T-helper 17 cell (primary cell): ENCODE results near the gene NBPF1. TPM values are rescaled to one million over a fixed set of nuclear protein-coding genes. Genes with fewer than 3 reads are reported as not detected.
"Not testable (repeated sequence)": the region's sequence is repeated elsewhere in the genome, so short reads cannot be mapped to it uniquely, and the experiment has no call there.

Experiments
- ATAC-seq: fragments of 150-1000 bp; cut with Tn5 transposase; 2 replicates; pipeline ENCODE4 v1.10.0; 2021; ENCODE audit warnings: mild to moderate bottlenecking, moderate library complexity
- DNase-seq, 3 donors: peaks; one replicate each; pipeline versions ENCODE4 v3.0.0 to v3.0.0-alpha.2; 2020 to 2021
- H3K9me3 ChIP-seq: one replicate; pipeline ENCODE4 v1.7.0; 2013; ENCODE audit warnings: low read length, mild to moderate bottlenecking; ENCODE audit not compliant: control insufficient read depth, poor library complexity, severe bottlenecking
- H3K27ac Mint-ChIP-seq: one replicate; pipeline ENCODE4 v1.8.0; 2022; ENCODE audit warnings: mild to moderate bottlenecking, moderate library complexity, mixed read lengths
- H3K27me3 Mint-ChIP-seq: one replicate; pipeline ENCODE4 v1.8.0; 2022; ENCODE audit warnings: mixed read lengths
- H3K36me3 Mint-ChIP-seq: one replicate; pipeline ENCODE4 v1.8.0; 2022; ENCODE audit warnings: low read depth, mixed read lengths
- H3K4me1 Mint-ChIP-seq: one replicate; pipeline ENCODE4 v1.8.0; 2022; ENCODE audit warnings: mild to moderate bottlenecking, mixed read lengths
- H3K4me3 Mint-ChIP-seq: one replicate; pipeline ENCODE4 v1.8.0; 2022; ENCODE audit warnings: mild to moderate bottlenecking, moderate library complexity, mixed read lengths
- total RNA-seq, 4 donors: library from RNA in 2 of 4; stranded (reverse) in 2 of 4; gene quantifications; one replicate each; pipeline ENCODE4 v1.2.3 and lab custom pipeline; 2022 to 2026

NBPF1 gene
- total RNA-seq, 2 donors from 2014 or later = 9.7 to 17.6 TPM

DNA sequence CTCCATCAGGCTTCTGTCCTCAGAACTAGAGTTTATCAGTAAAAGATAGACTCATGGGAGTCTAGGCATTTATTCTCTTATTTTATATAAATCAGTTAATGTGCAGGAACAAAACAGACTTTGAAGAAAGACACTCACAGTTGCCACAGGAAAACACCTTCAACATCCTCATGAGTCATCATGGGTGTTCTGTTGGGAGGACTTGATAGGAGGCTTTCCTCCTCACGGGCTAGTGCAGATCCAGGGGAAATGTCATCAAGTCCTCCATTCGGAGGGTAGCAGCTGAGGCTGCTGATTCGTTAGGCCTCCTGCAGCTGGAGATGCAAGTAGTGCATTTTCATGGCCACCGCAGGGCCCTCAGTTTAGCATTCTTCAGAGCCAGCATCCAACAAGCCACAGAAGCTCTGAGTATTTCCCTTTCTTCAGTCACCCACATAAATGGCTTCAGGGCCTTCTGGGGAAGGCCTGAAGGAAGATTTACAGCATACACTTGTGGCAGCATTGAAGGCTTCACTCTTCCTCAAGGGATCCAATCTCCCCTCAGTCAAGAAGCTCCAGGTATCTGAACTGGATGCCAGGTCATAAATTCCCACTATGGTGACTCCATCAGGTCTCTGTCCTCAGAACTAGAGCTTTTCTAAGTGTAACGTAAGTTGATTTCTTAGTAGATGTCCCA, 10.9 kb downstream of the NBPF1 start:
- H3K36me3 Mint-ChIP-seq, H3K27me3 Mint-ChIP-seq, H3K9me3 ChIP-seq, H3K27ac Mint-ChIP-seq, DNase-seq, ATAC-seq, H3K4me3 Mint-ChIP-seq, H3K4me1 Mint-ChIP-seq: not testable (repeated sequence)

GRCh38 chr1:16600855-16601786, 12.2 kb downstream of the NBPF1 start:
- not testable (repeated sequence) for H3K36me3 Mint-ChIP-seq, H3K9me3 ChIP-seq, ATAC-seq, H3K27me3 Mint-ChIP-seq, H3K4me1 Mint-ChIP-seq, DNase-seq, H3K4me3 Mint-ChIP-seq, H3K27ac Mint-ChIP-seq

DNA sequence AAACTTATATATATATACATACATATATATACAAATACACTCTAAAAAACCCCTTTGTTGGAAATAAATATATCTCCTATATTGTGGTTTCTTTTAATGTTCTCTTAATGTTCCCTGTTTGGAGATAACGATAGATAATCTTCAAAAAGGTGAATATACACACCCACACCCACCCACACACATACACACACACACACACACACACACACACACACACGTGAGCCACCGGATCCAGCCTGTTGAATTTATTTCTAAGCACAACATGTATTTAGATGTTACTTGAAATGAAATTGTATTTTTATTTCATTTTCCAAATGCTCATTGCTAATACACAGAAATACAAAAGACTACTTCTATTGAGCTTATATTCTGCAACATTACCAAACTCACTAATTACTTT, 14.0 kb downstream of the NBPF1 start:
- not testable (repeated sequence) for H3K27ac Mint-ChIP-seq, H3K4me1 Mint-ChIP-seq, H3K27me3 Mint-ChIP-seq, H3K9me3 ChIP-seq, ATAC-seq, H3K4me3 Mint-ChIP-seq, DNase-seq, H3K36me3 Mint-ChIP-seq

- H3K9me3 ChIP-seq, H3K36me3 Mint-ChIP-seq, H3K27me3 Mint-ChIP-seq, H3K4me3 Mint-ChIP-seq, DNase-seq, ATAC-seq, H3K27ac Mint-ChIP-seq, H3K4me1 Mint-ChIP-seq: not testable (repeated sequence)
Observed at GRCh38 chr1:16595216-16595615, 18.1 kb downstream of the NBPF1 start.

DNA sequence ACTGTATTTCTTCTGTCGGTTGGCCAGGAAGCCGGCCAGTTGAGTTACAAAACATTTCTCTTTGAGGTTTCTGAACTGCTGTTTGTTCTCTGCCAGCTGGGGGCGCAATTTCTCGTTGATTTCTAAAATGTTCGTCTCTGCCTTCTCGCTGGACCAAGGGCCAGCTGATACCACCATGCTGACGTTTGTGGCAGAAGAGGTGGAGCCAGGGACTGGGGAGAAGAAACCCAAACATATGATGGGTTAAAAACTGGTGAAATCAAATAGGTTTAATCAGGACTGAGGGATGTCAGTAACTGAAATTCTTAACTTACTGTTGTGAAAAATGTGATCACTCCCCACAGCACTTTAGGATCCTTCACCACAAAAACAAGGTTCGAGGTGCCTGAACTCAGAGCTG, 21.5 kb downstream of the NBPF1 start:
- H3K4me1 Mint-ChIP-seq, H3K4me3 Mint-ChIP-seq, H3K27ac Mint-ChIP-seq, H3K36me3 Mint-ChIP-seq, DNase-seq, H3K9me3 ChIP-seq, ATAC-seq, H3K27me3 Mint-ChIP-seq: not testable (repeated sequence)

- not testable (repeated sequence) for H3K9me3 ChIP-seq, H3K27ac Mint-ChIP-seq, DNase-seq
Observed at GRCh38 chr1:16588081-16588480, 25.3 kb downstream of the NBPF1 start.

GRCh38 chr1:16587639-16588038, 25.7 kb downstream of the NBPF1 start:
- not testable (repeated sequence) for DNase-seq

More at GRCh38 chr1:16588081-16588480, 25.3 kb downstream of the NBPF1 start:
- not testable (repeated sequence) for H3K27me3 Mint-ChIP-seq, H3K4me3 Mint-ChIP-seq, ATAC-seq, H3K4me1 Mint-ChIP-seq, H3K36me3 Mint-ChIP-seq

GRCh38 chr1:16565324-16565723, 48.0 kb downstream of the NBPF1 start:
- H3K27me3 Mint-ChIP-seq, H3K9me3 ChIP-seq, H3K27ac Mint-ChIP-seq, DNase-seq, H3K4me3 Mint-ChIP-seq, H3K36me3 Mint-ChIP-seq, ATAC-seq, H3K4me1 Mint-ChIP-seq: not testable (repeated sequence)

More at GRCh38 chr1:16587639-16588038, 25.7 kb downstream of the NBPF1 start:
- not testable (repeated sequence) for H3K27me3 Mint-ChIP-seq, ATAC-seq, H3K9me3 ChIP-seq, H3K4me3 Mint-ChIP-seq, H3K4me1 Mint-ChIP-seq, H3K27ac Mint-ChIP-seq, H3K36me3 Mint-ChIP-seq

- not testable (repeated sequence) for H3K4me1 Mint-ChIP-seq, DNase-seq, H3K27me3 Mint-ChIP-seq, H3K27ac Mint-ChIP-seq, H3K36me3 Mint-ChIP-seq, H3K9me3 ChIP-seq, H3K4me3 Mint-ChIP-seq, ATAC-seq
Observed at GRCh38 chr1:16561035-16561434, 52.3 kb downstream of the NBPF1 start.

GRCh38 chr1:16560498-16560897, 52.9 kb downstream of the NBPF1 start:
- H3K36me3 Mint-ChIP-seq, H3K9me3 ChIP-seq, H3K4me3 Mint-ChIP-seq, DNase-seq, H3K27ac Mint-ChIP-seq, ATAC-seq, H3K4me1 Mint-ChIP-seq, H3K27me3 Mint-ChIP-seq: not testable (repeated sequence)

- H3K27ac Mint-ChIP-seq, ATAC-seq, H3K4me1 Mint-ChIP-seq, H3K4me3 Mint-ChIP-seq, H3K9me3 ChIP-seq, DNase-seq, H3K36me3 Mint-ChIP-seq, H3K27me3 Mint-ChIP-seq: not testable (repeated sequence)
Observed at GRCh38 chr1:16559688-16560087, 53.7 kb downstream of the NBPF1 start.

DNA sequence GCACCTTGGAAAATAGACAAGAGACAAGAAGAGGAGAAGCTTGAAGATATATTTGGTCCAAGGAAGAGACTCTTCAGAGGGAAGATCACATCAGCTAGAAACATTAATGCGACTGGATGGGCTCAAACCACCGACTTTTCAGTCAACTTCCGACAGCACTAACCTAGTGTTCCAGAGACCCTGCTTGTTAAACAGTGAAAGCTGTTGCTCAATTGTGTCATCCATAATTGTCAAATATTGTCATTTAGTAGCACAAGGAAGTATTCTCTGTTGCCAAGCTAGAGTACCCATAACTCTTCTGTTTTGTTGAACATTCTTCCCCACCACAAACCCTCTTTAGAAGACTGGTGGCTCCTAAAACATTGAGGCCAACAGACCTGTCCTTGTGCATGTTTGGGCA, 56.3 kb downstream of the NBPF1 start:
- not testable (repeated sequence) for ATAC-seq, DNase-seq, H3K4me3 Mint-ChIP-seq, H3K4me1 Mint-ChIP-seq, H3K27ac Mint-ChIP-seq, H3K27me3 Mint-ChIP-seq, H3K36me3 Mint-ChIP-seq, H3K9me3 ChIP-seq

DNA sequence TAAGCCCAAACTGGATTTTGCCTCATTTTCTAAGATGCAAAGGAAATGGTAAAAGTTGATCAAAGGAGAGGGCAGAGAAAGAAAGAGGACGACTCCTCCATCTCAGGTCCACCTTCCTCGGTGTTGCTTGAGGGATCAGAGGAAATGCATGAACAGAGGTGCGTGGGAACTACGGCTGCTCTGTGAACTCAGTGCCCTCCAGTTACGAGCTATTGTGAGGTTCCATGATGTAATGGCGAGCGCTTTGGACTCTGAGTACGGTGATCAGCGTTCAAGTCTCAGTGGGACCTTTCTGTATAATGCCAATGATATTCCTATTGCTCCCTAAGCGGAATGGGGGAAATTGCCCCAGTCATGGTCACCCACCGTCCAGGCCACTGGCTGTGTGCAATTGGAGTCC, 60.1 kb downstream of the NBPF1 start:
- H3K36me3 Mint-ChIP-seq, H3K4me3 Mint-ChIP-seq, H3K9me3 ChIP-seq, H3K4me1 Mint-ChIP-seq, H3K27me3 Mint-ChIP-seq, ATAC-seq, H3K27ac Mint-ChIP-seq, DNase-seq: not testable (repeated sequence)
